Neural crest cell (in vitro differentiated cells): ENCODE results near the gene SLC6A16. TPM values are rescaled to one million over a fixed set of nuclear protein-coding genes. Genes with fewer than 3 reads are reported as not detected.

Source experiments
- DNase-seq: peaks from one replicate; pipeline ENCODE4 v3.0.0; 2021; ENCODE audit warnings: low read depth, mixed read lengths, low spot score
- H3K27ac Mint-ChIP-seq: one replicate; pipeline ENCODE4 v1.8.0; 2021; ENCODE audit warnings: mild to moderate bottlenecking, mixed read lengths; ENCODE audit not compliant: unreplicated experiment
- H3K27me3 Mint-ChIP-seq: 2 replicates; pipeline ENCODE4 v1.8.0; 2021; ENCODE audit warnings: low read depth, mild to moderate bottlenecking, mixed read lengths
- H3K36me3 Mint-ChIP-seq: 2 replicates; pipeline ENCODE4 v1.8.0; 2021; ENCODE audit warnings: low read depth, mild to moderate bottlenecking, mixed read lengths
- H3K4me1 Mint-ChIP-seq: 2 replicates; pipeline ENCODE4 v1.8.0; 2021; ENCODE audit warnings: mixed read lengths
- H3K4me3 Mint-ChIP-seq: one replicate; pipeline ENCODE4 v1.8.0; 2021; ENCODE audit warnings: mild to moderate bottlenecking, mixed read lengths
- H3K9me3 Mint-ChIP-seq: 2 replicates; pipeline ENCODE4 v1.8.0; 2021; ENCODE audit warnings: mixed read lengths
- CTCF ChIP-seq: fragments of 200-600 bp; sonication (generic); conservative IDR thresholded peaks from 2 replicates; pipeline ENCODE4 v1.5.0; 2021; ENCODE audit warnings: antibody characterized with exemption, mild to moderate bottlenecking
- total RNA-seq: library from RNA; stranded (reverse); gene quantifications from 2 replicates; pipeline ENCODE4 v1.2.1, GENCODE V29; 2021

SLC6A16 gene
- total RNA-seq, 1 donor from 2014 or later, result 9.4 TPM

DNA sequence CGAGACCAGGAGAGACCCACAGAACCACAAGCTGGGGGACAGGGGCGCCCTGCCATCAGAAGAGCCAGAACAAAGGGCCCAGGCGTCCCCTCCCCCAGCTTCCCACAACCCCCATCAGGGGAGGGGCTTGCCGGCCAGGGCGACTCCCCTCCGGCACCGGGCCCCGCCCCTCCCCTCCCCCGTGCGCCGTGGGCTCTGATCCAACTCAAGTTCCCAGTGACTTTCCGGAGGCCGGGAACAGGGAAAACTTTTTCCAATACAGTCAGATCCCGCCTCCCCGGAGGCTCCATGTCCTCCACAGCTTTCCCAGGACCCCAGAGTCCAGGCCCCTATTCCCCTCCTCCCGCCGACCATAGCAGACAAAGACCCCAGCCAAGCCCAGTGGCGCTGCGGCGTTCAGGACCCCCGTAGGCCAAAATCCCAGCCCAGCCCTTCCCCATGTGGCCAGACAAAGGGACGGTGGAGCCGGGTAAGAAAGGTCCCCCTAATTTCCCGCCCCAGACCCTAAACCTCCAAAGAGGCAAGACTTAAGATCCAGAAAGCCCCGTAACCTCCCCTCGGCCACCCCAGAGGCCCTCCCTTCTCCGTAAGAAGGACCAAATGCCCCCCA lies 36.6 kb upstream of the SLC6A16 start:
- peak; percentile 57 for DNase-seq
- Mint-ChIP-seq H3K9me3 (no peaks in the 10 kb centered on the region), H3K36me3 (peaks cover 8% of the 10 kb centered on the region), H3K4me3 (no peak overlapping the region), H3K4me1 (peaks cover 26% of the 10 kb centered on the region), H3K27ac (no peak overlapping the region), H3K27me3 (peaks cover 5% of the 10 kb centered on the region)
- no peak for TF ChIP-seq CTCF

- DNase-seq, result no peak
- peaks cover 5% of the 10 kb centered on the region for H3K27me3 Mint-ChIP-seq
- peaks cover 33% of the 10 kb centered on the region for H3K4me1 Mint-ChIP-seq
- no peak overlapping the region for H3K4me3 Mint-ChIP-seq
- H3K27ac Mint-ChIP-seq, result peak overlapping the region; percentile 91
- no peaks in the 10 kb centered on the region for H3K9me3 Mint-ChIP-seq
- peaks cover 14% of the 10 kb centered on the region for H3K36me3 Mint-ChIP-seq
- no peak for TF ChIP-seq CTCF
Observed at GRCh38 chr19:49359851-49360820, 35.1 kb upstream of the SLC6A16 start.

GRCh38 chr19:49357186-49357585 lies 32.2 kb upstream of the SLC6A16 start:
- H3K4me1 Mint-ChIP-seq, result peaks cover 33% of the 10 kb centered on the region
- H3K27ac Mint-ChIP-seq, result peak overlapping the region; percentile 19
- peaks cover 5% of the 10 kb centered on the region for H3K27me3 Mint-ChIP-seq
- DNase-seq, result no peak
- H3K36me3 Mint-ChIP-seq, result peaks cover 30% of the 10 kb centered on the region
- no peak for TF ChIP-seq CTCF
- peak overlapping the region; percentile 49 for H3K4me3 Mint-ChIP-seq
- H3K9me3 Mint-ChIP-seq, result no peaks in the 10 kb centered on the region

DNA sequence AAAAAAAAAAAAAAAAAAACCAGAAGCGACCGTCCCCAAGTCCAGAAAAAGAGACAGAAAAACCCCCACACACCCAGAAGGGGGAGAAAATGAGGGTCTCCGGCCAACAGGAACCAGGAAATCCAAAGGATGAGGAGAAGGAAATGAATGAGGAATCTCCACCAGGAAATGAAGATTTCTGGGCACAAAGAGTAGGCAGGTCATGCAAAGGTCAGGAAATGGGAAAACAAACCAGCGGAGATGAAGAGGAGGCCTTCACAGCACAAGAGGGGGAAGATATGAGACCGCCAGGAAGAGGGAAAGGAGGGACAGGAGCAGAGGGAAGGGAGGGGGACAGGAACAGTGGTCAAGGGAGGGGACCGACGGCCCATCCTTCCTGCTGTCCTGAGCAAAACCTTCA lies 31.4 kb upstream of the SLC6A16 start:
- peak overlapping the region; percentile 59 for H3K27ac Mint-ChIP-seq
- peaks cover 3% of the 10 kb centered on the region for H3K27me3 Mint-ChIP-seq
- H3K4me3 Mint-ChIP-seq, result peak overlapping the region; percentile 79
- H3K4me1 Mint-ChIP-seq, result peaks cover 28% of the 10 kb centered on the region
- no peak for DNase-seq
- TF ChIP-seq CTCF, result no peak
- H3K9me3 Mint-ChIP-seq, result no peaks in the 10 kb centered on the region
- H3K36me3 Mint-ChIP-seq, result peaks cover 31% of the 10 kb centered on the region

GRCh38 chr19:49355909-49356353 lies 30.9 kb upstream of the SLC6A16 start:
- Mint-ChIP-seq H3K4me1 (peaks cover 28% of the 10 kb centered on the region), H3K36me3 (peaks cover 35% of the 10 kb centered on the region), H3K27me3 (peaks cover 3% of the 10 kb centered on the region), H3K9me3 (no peaks in the 10 kb centered on the region), H3K4me3 (peak overlapping the region; percentile 79), H3K27ac (peak overlapping the region; percentile 59)
- no peak for DNase-seq
- no peak for TF ChIP-seq CTCF
